UCSD-AML1 (cell line): ENCODE data around the gene LAMB2.

Experiments used
- DNase-seq: peaks from one replicate; lab custom pipeline; 2025; ENCODE audit not compliant: unreplicated experiment; lab: John Stamatoyannopoulos, UW

LAMB2 gene

DNA sequence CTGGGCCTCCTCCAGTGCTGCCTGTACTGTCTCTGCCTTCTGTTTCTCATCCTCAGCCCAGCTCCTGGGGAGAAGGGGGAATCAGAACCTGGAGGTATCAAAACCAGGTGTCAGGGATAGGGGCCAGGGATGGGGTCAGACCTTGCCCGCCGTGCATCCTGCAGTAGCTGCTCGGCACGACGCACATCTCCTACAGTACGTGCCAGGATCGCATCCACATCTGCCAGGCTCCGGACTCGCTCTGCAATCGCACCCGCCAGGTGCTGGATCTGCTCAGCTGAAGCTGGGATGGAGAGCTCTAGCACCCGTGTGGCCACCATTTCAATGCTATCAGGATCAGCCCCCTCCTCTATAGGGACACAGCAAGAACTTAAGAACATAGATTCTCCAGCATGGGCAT, 10.8 kb downstream of the LAMB2 start:
- DNase-seq: no peak

DNA sequence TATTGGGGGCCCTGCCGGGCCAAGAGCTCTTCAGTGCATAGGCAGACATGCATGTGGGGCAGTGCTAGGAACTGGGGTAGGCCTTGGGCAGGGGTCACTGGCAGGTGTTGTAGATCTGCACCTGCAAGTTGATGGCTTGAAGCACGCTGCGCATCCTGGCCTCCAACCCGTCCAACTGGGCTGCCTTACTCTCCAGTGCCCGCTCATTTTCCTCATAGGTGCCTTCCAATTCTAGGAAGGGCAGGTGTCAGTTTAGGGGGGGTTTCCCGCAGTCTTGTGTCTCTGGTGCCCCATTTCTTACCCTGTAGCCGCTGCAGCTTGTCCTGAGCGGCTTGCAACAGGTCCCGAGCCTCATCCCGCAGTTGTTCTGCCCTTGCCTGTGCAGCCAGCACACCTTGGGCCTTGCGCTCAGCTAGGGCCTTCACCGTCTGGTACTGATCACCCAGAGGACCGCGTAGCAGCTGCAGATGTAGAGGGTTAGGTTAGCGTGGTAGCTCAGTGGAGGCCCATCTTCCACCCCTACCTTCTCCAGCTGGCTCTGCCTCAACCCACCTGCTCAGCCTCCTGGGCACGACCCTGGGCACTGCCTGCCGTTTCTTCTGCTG, 11.6 kb downstream of the LAMB2 start:
- no peak for DNase-seq

- peak; percentile 93 for DNase-seq
Observed at GRCh38 chr3:49120438-49121131, 12.3 kb downstream of the LAMB2 start, which contains the start of gene USP19. Gene USP19 (minus strand): TSS chr3:49120823. CDS start chr3:49119145, 1,678 bp downstream.

- no peak for DNase-seq
Observed at GRCh38 chr3:49120096-49120437, 12.8 kb downstream of the LAMB2 start.

DNA sequence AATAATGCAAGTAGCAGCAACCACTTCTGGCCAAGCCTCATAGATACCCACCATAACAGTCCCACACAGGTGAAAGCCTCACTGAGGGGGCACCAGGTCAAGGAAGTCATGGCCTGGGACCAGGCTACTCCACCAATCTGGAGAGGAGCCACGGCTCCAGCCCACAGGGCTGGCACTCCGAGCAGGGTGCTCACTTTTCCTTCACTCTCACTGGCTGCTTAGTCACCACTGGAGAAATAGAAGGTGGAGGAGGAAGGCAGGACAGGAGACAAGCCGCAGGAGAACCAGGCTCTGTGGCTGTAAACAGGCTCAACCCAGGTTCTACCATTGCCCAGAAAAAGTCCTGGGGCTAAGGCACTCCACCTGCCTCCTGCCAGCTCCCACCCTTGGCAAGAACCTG, 13.4 kb downstream of the LAMB2 start:
- DNase-seq: no peak

GRCh38 chr3:49119036-49119435, 13.8 kb downstream of the LAMB2 start:
- DNase-seq: no peak

DNA sequence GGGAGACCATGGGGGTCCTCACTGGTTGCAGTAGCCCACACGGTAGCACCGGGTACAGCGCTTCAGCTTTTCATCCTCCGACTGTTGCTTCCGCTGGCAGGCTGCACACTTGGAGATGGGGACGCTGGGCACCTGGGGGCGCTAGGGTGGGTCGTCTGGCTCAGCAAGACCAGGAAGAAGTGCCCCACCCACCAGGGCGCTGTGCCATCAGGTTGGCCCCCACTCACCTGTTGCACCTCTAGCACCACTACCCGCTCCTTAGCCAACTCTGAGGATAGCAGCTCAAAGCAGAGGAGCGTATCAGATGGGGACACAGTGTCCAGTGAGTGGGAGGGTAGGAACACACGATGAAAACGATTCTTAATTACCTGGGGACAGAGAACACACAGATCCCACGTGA, 20.6 kb downstream of the LAMB2 start:
- DNase-seq: no peak

GRCh38 chr3:49111347-49111746, 21.5 kb downstream of the LAMB2 start:
- no peak for DNase-seq

DNA sequence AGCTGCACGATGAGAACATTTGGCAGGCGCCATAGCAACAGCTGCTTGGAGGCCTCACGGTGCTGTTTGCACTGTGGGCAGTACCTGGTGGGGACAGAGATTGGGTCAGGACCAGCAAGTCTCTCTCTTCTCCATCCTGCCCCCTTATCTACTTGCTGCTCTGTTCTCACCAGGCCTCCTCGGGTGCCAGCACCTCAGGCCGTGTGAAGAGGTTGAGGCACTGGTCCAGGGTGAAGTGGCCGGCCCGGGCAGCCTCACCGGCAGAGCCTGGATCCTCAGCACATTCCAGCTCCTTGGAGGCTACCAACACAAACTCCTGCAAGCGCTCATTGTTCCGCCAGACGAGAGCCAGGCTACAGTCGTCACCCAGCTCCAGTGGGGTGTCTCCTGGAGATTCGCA, 22.1 kb downstream of the LAMB2 start:
- no peak for DNase-seq

- DNase-seq: no peak
Observed at GRCh38 chr3:49108346-49108745, 24.5 kb downstream of the LAMB2 start.

GRCh38 chr3:49104427-49105291, 28.2 kb downstream of the LAMB2 start, which contains the start of gene QARS1:
Gene QARS1 (minus strand): TSS chr3:49104757. CDS start chr3:49104733, 24 bp downstream.
- DNase-seq: peak; percentile 89

DNA sequence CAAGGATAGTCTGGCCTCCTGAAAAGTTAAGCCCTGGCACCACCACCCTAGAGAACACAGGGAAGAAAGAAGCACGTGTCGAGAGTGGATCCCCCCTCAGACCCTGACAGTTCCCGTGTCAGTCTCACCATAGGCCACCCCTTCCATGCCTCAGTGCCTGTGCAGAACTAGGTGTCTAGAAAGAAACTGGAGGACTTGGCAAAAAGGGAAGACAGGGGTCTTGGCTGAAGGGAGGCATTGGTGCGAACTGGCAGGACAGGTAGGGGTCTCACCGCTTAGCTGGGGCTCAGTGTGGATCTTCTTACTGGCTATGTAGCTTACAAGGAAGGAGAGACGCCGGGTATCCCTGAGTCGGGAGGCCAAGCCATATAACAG, 28.8 kb downstream of the LAMB2 start:
- no peak for DNase-seq

- no peak for DNase-seq
Observed at GRCh38 chr3:49100046-49100615, 32.7 kb downstream of the LAMB2 start.

GRCh38 chr3:49098910-49099630, 33.8 kb downstream of the LAMB2 start:
- no peak for DNase-seq

GRCh38 chr3:49098429-49098828, 34.4 kb downstream of the LAMB2 start:
- no peak for DNase-seq

DNA sequence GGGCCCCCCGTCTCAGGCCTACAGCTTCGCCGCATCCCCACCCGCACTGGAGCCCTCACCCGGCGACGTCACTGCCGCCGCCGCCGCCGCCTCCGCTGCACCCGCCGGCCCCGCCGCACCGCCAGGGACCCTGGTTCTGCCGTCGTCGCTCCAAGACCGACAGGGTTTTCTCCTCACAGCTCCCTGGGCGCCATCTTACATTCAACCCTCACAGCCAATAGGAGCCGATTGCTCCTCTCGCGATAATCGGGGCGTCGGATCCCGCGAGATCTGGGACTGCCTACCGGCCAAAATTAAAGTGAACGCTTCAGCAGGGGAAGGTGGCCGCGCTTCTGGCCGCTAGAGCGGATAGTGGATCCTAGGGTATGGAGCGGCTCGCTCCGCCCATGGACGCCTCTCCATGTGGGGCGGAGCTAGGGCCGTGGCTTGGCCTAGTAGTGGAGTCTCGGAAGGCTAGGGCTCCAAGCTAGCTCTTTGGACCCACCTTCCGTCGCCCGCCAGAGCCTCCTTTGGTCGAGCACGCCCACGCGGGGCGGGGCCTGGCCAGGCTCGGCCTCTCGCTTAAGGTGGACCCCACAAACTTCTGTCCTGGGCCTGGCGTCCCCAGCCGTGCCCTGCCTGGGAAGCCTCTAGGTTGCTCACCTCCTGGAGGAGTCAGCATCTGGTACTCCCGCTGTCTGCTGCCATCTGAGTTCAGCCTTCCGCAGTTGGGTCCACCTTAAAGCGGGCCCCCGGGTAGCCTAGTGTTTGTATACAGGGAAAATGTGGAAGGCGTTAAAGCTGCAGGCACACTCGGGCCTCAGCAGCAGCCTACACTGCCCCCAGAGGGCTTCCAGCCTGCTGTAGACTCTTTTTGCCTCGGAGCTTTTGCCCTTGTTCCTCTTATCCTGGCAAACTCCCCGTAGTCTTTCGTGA, 38.7 kb downstream of the LAMB2 start, which contains the start of gene QRICH1:
QRICH1 (minus strand) TSS at position 219 of the 915 bp plus-strand sequence. CDS start 17,054 bp downstream, outside the sequence.
- DNase-seq: peak; percentile 98

DNA sequence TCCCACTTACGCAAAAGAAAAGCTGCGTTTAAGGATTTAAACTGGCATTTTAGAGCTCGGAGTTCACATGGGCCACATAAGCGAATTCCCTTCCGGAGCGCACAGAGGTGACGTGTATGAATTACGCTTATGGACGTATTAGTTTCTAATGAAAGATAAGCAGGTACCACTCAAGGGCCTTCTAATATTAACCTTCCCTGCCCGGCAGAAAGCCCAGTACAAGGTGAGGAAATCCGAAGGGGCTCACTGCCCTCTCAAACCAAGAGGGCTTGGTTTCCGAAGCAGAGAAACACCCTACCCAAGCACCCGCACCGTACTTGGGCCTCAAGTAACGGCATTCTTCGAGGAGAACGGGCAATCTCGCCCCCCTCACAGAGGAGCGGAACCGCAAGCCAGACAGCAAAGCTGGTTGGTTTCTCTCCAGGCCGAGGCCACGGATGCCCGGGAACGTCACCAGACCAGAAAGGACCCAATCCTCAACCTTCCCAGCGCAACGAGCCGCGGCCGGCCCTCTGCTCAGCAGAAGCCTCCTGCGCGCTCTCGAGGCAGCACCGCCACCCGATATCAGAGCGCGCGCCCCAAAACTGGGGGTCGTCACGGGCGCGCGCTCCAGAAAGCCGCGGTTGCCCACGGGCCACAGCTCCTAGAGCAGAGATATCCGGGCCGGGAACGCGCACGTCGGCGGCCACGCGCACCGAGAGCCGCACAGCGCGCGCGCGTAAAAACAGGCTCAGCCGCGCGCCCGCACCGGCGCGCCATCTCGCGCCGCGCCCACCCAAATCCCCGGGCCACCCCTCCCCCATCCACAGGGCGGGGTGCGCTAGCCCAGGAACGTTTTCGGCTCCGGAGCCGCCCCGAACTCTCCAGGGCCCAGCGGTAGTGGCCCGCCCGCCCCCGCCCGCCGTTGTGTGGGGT, 39.7 kb downstream of the LAMB2 start:
- DNase-seq: peak; percentile 72

DNA sequence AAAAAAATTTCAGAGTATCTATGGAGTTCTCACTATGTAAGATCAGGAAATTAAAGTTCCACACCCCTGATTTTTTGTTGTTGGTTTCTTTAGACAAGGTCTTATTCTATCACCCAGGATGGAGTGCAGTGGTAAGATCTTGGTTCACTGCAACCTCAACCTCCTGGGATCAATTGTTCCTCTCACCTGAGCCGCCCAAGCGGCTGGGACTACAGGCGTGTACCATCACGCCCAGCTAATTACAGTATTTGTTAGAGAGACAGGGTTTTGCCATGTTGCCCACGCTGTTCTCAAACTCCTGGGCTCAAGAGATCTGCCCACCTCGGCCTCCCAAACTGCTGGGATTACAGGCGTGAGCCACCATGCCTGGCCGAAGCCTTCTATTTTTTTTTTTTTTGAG, 51.4 kb downstream of the LAMB2 start:
- DNase-seq: no peak

DNA sequence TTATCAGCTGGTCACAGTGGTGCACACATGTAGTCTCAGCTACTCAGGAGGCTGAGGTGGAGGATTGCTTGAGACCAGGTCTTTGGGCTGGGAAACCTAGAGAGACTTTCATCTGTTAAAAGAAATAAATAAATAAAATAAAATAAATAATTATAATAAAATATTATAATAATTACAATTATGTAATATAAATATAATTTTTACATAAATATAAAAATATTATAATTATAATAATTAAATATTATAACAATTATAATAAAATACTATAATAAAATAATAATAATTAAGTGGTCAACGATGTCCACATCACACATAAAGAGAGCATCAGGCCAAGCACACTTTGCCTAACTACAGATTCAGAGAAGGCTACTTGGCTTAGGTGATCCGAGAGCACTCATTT, 53.6 kb downstream of the LAMB2 start:
- no peak for DNase-seq
